NCI-H1694 (cell line): Measurements from ENCODE around the gene RAE1.

Source experiments
- DNase-seq: peaks from one replicate; lab custom pipeline; 2025; lab: John Stamatoyannopoulos, UW

The RAE1 gene

GRCh38 chr20:57372157-57372556, 21.1 kb downstream of the RAE1 start:
- DNase-seq, result no peak

- DNase-seq, result no peak
Measured at GRCh38 chr20:57372581-57373350, 21.7 kb downstream of the RAE1 start.

- no peak for DNase-seq
Measured at GRCh38 chr20:57374343-57374930, 23.4 kb downstream of the RAE1 start.

GRCh38 chr20:57374931-57375651, 24.0 kb downstream of the RAE1 start:
- DNase-seq, result no peak

GRCh38 chr20:57375652-57376230, 24.7 kb downstream of the RAE1 start:
- no peak for DNase-seq

- no peak for DNase-seq
Measured at GRCh38 chr20:57377350-57377749, 26.3 kb downstream of the RAE1 start.

- DNase-seq, result no peak
Measured at GRCh38 chr20:57378107-57378506, 27.1 kb downstream of the RAE1 start.

GRCh38 chr20:57378646-57379262, 27.7 kb downstream of the RAE1 start:
- DNase-seq, result no peak

- DNase-seq, result no peak
Measured at GRCh38 chr20:57379263-57379647, 28.2 kb downstream of the RAE1 start.

- no peak for DNase-seq
Measured at GRCh38 chr20:57380081-57380750, 29.2 kb downstream of the RAE1 start.

GRCh38 chr20:57381596-57382503, 30.8 kb downstream of the RAE1 start:
- DNase-seq, result peak; percentile 51

GRCh38 chr20:57382516-57382915, 31.5 kb downstream of the RAE1 start:
- no peak for DNase-seq

GRCh38 chr20:57383447-57384347, 32.6 kb downstream of the RAE1 start:
- no peak for DNase-seq

GRCh38 chr20:57384486-57384885, 33.4 kb downstream of the RAE1 start:
- DNase-seq, result no peak

GRCh38 chr20:57384953-57385761, 34.1 kb downstream of the RAE1 start:
- no peak for DNase-seq

GRCh38 chr20:57385940-57386339, 34.9 kb downstream of the RAE1 start:
- no peak for DNase-seq

GRCh38 chr20:57386762-57387161, 35.7 kb downstream of the RAE1 start:
- DNase-seq, result no peak

GRCh38 chr20:57387463-57387862, 36.4 kb downstream of the RAE1 start:
- no peak for DNase-seq

GRCh38 chr20:57387945-57388371, 36.9 kb downstream of the RAE1 start:
- DNase-seq, result no peak
